HG03135 (cell line): ENCODE data around the gene KLHL20.
A peak's percentile ranks its signal among the peaks of the same experiment; 100 is the strongest.

Experiments used
- ATAC-seq: cut with Tn5 transposase; IDR thresholded peaks from one replicate; pipeline ENCODE4 v1.9.1; 2021; ENCODE audit warnings: mild to moderate bottlenecking, moderate library complexity; ENCODE audit not compliant: unreplicated experiment

Gene KLHL20

GRCh38 chr1:173824315-173825081 is 109.7 kb downstream of the KLHL20 start, which contains the start of the genes CENPL and DARS2:
TSS of gene CENPL (minus strand) at chr1:173824883. CDS start at chr1:173811299, 13,584 bp downstream.
TSS of gene DARS2 (plus strand) at chr1:173824673. CDS start at chr1:173825230, 557 bp downstream.
- ATAC-seq: peak; percentile 82

- no peak for ATAC-seq
Measured at GRCh38 chr1:173827611-173828010, 112.8 kb downstream of the KLHL20 start.

GRCh38 chr1:173832748-173833147 is 118.0 kb downstream of the KLHL20 start:
- no peak for ATAC-seq
